ENCODE measurements around the gene DIABLO.
A peak's percentile ranks its signal among the peaks of the same experiment; 100 is the strongest.
"Not testable (repeated sequence)": the region's sequence is repeated elsewhere in the genome, so short reads cannot be mapped to it uniquely, and the experiment has no call there.

The DIABLO gene

GRCh38 chr12:122187466-122187865, 38.4 kb downstream of the DIABLO start:
- no peak for DNase-seq

GRCh38 chr12:122185494-122186082, 40.3 kb downstream of the DIABLO start:
- DNase-seq = no peak

- DNase-seq = no peak
Observed at GRCh38 chr12:122185079-122185478, 40.8 kb downstream of the DIABLO start.

GRCh38 chr12:122184517-122184916, 41.3 kb downstream of the DIABLO start:
- DNase-seq = no peak

GRCh38 chr12:122183588-122183940, 42.3 kb downstream of the DIABLO start:
- DNase-seq = no peak

GRCh38 chr12:122182887-122183587, 42.8 kb downstream of the DIABLO start, which contains the start of gene LRRC43:
Gene LRRC43, plus strand, starts transcription at chr12:122183123. Its CDS starts 22 bp downstream, at chr12:122183145.
- DNase-seq = peak; percentile 42

GRCh38 chr12:122176473-122176872, 49.4 kb downstream of the DIABLO start:
- DNase-seq = not testable (repeated sequence)

GRCh38 chr12:122174155-122174845, 51.6 kb downstream of the DIABLO start, which contains the start of gene IL31:
Gene IL31, minus strand, starts transcription at chr12:122174221. Its CDS starts 49 bp downstream, at chr12:122174172.
- no peak for DNase-seq

- no peak for DNase-seq
Observed at GRCh38 chr12:122172262-122172939, 53.5 kb downstream of the DIABLO start.

GRCh38 chr12:122171399-122171798, 54.5 kb downstream of the DIABLO start:
- no peak for DNase-seq

GRCh38 chr12:122168492-122168891, 57.4 kb downstream of the DIABLO start:
- DNase-seq = no peak

- DNase-seq = no peak
Observed at GRCh38 chr12:122167356-122167925, 58.4 kb downstream of the DIABLO start.

GRCh38 chr12:122166422-122167349, 59.2 kb downstream of the DIABLO start:
- DNase-seq = no peak

GRCh38 chr12:122162976-122163375, 62.9 kb downstream of the DIABLO start:
- no peak for DNase-seq

GRCh38 chr12:122161682-122162081, 64.2 kb downstream of the DIABLO start:
- DNase-seq = no peak

- DNase-seq = no peak
Observed at GRCh38 chr12:122160761-122161160, 65.1 kb downstream of the DIABLO start.

- peak; percentile 11 for DNase-seq
Observed at GRCh38 chr12:122159882-122160281, 66.0 kb downstream of the DIABLO start.

- no peak for DNase-seq
Observed at GRCh38 chr12:122158700-122159285, 67.1 kb downstream of the DIABLO start.

Data from NCI-H1092 treated with DMSO at 0.1 percent for 48 hours (cell line).